Urinary bladder (tissue), 4 donors: Measurements from ENCODE around the gene ISCA2. TPM values are rescaled to one million over a fixed set of nuclear protein-coding genes. Genes with fewer than 3 reads are reported as not detected.

ENCODE experiments used
- DNase-seq: peaks from one replicate; pipeline ENCODE4 v3.0.0-alpha.2; 2015; ENCODE audit errors: extremely low spot score
- H3K27ac ChIP-seq: one replicate; pipeline ENCODE4 v1.5.1; 2013; ENCODE audit warnings: low read depth, mild to moderate bottlenecking, moderate library complexity
- H3K36me3 ChIP-seq: one replicate; pipeline ENCODE4 v1.6.1; 2013; ENCODE audit warnings: mild to moderate bottlenecking, moderate library complexity; ENCODE audit not compliant: insufficient read depth
- H3K4me1 ChIP-seq: one replicate; pipeline ENCODE4 v1.6.1; 2013; ENCODE audit warnings: mild to moderate bottlenecking, moderate library complexity; ENCODE audit not compliant: insufficient read depth
- H3K4me3 ChIP-seq: one replicate; pipeline ENCODE4 v1.5.1; 2013; ENCODE audit warnings: low read depth, low read length
- WGBS: extraction: QIAGEN DNeasy Blood & Tissue Kit; methylation state at CpG from one replicate; pipeline ENCODE4 v1.1.7; 2013; 5-methylcytosine and 5-hydroxymethylcytosine counted together
- polyA plus RNA-seq: library from polyadenylated mRNA; stranded (reverse); fragments of 200-250 nt; gene quantifications from one replicate; pipeline ENCODE4 v1.2.3, GENCODE V29; 2013
- total RNA-seq: library from RNA; depleted of rRNA; stranded (reverse); fragments of >200 nt; gene quantifications from one replicate; pipeline ENCODE4 v1.2.3, GENCODE V29; 2014
- donor health status: healthy with polysubstance abuse.
- donor health status: healthy.

ISCA2 gene
- total and polyA plus RNA-seq, 2 donors: 18.2 to 19.1 TPM

DNA sequence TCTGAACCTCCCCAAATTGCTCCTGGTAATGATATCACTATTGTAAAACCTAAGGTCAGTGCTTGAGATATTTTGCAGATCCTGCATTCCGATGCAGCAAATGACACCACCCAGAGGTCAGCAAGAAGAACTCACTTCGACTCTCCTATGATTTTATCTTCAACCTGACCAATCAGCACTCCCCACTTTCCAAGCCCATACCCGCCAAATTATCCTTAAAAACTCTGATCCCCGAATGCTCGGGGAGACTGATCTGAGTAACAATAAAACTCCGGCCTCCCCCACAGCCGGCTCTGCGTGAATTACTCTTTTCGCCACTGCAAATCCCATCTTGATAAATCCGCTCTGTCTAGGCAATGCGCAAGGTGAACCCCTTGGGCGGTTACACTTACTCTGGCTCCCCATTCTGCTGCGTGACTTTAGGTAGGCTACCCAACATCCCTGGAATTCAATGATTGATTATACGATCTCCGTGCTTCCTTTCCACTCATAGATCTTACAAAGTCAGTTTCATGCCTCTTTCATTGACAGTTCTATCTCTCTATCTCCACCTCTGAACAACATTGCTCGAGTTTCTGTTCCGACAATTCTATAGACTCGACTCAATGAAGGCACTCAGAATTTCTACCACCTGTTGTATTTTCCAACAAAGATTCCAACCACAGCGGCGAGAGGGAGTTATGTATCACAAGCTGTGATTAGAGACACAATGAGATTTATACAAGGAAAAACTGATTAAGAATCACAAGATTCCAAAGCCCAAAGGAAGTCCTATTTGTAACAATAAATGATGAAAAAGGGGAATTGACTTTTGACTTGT, 1.4 kb upstream of the ISCA2 start:
- H3K4me3 ChIP-seq: peak overlapping the region; percentile 86
- no peaks in the 10 kb centered on the region for H3K4me1 ChIP-seq
- no peak for DNase-seq
- H3K27ac ChIP-seq: no peak overlapping the region
- H3K36me3 ChIP-seq: no peaks in the 10 kb centered on the region
- 4% methylated on average over 20 of the region's 20 CpGs for WGBS

DNA sequence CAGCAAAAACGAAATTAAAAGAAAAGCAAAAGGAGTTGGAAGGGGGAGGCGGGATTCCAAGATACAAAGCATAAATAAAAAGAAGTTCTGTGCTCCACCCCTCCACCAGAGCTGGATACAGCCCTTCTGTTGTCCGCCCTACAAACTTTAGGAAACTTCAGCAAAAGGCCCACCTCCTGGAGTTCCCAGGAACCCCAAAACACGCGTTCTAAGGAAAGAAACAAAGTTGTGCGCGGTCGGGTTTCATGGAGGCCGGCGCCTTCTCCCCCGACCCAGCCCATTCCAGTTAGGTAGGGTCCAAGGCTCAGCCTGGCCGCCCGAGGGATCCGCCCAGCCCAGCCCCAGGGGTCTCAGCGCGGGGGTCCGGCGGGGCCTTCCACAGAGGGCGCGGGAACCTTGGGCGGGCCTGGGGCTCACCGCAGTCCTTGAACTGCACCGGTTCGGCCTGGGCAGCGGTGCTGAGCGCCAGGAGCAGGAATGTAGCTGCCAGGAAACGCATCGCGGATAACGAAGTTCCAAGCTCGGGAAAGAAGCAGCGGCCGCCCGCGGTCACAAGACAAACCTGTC, 706 bp upstream of the ISCA2 start, which contains the start of gene NPC2:
Gene NPC2 (minus strand): TSS at position 530 of the 567 bp plus-strand sequence. CDS start 31 bp downstream, at position 499.
- Histone ChIP-seq H3K36me3 (no peaks in the 10 kb centered on the region), H3K4me1 (no peaks in the 10 kb centered on the region), H3K4me3 (peak within 1 kb of the TSS; percentile 86), H3K27ac (peak within 1 kb of the TSS; percentile 97)
- DNase-seq: no peak
- whole genome bisulfite sequencing: under 1% methylated on average over 35 of the region's 35 CpGs

DNA sequence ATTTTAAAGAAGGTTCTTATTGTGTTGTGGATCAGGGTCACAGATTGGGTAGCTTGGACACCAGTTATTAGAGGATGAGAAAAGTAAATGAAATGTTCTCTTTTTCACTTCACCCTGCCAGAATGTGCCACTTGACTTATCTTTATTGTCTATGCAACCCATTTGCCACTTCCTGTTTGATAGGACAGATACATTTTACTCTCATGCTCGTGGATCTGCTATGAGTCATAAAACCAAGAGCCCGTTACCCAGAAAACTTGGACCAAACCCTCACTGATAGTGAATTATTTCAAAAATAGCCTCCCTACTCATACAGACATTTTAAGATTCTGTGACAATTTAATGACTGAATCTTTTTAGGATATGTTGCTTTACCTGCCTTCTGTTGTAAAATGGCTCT, 1.8 kb downstream of the ISCA2 start:
- WGBS: 50% methylated on average over 2 of the region's 2 CpGs
- H3K27ac ChIP-seq: no peak overlapping the region

DNA sequence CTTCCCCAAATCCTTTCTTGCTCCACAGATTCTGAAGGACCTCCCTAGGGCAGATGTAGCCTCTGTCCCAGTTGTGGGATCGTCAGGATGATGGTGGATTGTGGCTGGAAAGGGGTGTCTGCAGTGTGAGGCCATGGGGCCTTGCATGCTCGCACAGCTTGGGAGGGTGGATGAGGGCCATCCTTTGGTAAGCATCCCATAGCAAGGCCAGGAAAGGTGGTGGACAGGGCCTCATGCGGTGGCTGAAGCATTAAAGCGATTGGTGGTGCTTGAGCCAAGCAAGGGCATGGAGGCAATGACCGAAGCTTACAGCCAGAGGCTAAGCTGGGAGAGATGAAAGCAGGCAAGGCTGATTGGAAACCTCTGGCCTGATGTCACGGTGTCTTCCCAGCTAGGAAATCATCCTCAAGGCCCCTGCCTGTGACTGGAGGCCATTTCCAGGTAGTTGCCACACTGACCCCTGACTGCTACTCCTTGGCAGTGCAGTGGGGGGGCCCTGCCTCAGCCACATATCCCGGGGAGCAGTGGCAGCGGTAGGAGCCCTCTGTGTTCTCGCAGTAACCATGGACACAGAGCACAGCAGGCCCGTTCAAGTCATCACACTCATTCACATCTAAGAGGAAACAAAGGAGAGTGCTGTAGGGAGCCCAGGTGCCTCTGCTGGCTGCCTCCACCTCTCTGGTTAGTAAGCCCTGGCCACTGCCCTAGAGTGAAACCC, 7.0 kb downstream of the ISCA2 start:
- no peaks in the 10 kb centered on the region for H3K36me3 ChIP-seq
- no peak overlapping the region for H3K4me3 ChIP-seq
- no peak for DNase-seq
- no peak overlapping the region for H3K27ac ChIP-seq
- WGBS: 85% methylated on average over 10 of the region's 10 CpGs
- H3K4me1 ChIP-seq: no peaks in the 10 kb centered on the region

More for the DNA sequence above, 1.8 kb downstream of the ISCA2 start:
- Histone ChIP-seq H3K4me1 (no peaks in the 10 kb centered on the region), H3K4me3 (no peak overlapping the region), H3K36me3 (no peaks in the 10 kb centered on the region)
- no peak for DNase-seq

DNA sequence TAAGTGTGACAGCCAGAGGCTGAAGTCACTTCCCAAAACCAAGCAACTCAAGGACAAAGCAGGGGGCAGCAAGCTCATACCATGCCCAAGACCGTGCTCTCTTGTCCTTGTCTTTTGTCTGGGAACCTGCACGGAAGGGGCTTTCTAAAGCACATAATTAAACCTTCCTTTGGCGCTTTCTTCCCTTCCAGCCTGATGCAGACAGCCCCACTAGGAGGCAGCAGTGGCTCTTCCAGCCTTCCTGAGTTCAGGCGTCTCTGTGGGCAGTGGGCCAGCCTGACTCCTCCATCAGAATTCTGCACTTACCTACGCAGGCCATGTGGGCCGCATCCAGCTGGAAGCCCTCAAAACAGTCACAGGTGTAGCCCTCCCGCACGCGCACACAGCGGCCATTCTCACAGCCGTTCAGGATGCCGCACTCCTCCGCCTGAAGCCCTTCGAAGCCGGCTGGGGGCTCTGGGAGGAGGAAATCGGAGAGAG, 7.6 kb downstream of the ISCA2 start:
- 34% methylated on average over 16 of the region's 16 CpGs for WGBS
- Histone ChIP-seq H3K4me1 (no peaks in the 10 kb centered on the region), H3K36me3 (no peaks in the 10 kb centered on the region), H3K4me3 (no peak overlapping the region), H3K27ac (no peak overlapping the region)
- peak; percentile 57 for DNase-seq

DNA sequence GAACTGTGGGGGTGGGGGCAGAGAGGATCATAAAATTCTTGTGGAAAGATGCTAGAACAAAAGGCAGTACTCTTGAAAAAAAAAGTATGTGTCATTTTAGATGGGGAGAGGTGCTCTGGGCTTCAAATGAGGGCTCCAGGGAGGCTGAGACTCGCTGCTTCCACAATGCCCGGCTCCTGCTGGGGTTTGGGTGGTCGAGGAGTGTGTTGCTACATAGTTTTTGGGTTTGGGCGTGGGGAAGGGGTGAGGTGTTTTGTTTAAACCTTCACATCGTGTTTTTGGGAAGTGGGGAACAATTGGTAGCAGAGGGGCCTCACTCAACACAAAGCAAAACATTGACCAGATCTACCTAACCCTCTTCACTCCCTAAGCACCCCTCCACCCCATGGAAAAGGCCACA, 8.1 kb downstream of the ISCA2 start:
- DNase-seq: no peak
- Histone ChIP-seq H3K4me1 (no peaks in the 10 kb centered on the region), H3K4me3 (no peak overlapping the region), H3K36me3 (no peaks in the 10 kb centered on the region), H3K27ac (no peak overlapping the region)
- 63% methylated on average over 5 of the region's 5 CpGs for WGBS

DNA sequence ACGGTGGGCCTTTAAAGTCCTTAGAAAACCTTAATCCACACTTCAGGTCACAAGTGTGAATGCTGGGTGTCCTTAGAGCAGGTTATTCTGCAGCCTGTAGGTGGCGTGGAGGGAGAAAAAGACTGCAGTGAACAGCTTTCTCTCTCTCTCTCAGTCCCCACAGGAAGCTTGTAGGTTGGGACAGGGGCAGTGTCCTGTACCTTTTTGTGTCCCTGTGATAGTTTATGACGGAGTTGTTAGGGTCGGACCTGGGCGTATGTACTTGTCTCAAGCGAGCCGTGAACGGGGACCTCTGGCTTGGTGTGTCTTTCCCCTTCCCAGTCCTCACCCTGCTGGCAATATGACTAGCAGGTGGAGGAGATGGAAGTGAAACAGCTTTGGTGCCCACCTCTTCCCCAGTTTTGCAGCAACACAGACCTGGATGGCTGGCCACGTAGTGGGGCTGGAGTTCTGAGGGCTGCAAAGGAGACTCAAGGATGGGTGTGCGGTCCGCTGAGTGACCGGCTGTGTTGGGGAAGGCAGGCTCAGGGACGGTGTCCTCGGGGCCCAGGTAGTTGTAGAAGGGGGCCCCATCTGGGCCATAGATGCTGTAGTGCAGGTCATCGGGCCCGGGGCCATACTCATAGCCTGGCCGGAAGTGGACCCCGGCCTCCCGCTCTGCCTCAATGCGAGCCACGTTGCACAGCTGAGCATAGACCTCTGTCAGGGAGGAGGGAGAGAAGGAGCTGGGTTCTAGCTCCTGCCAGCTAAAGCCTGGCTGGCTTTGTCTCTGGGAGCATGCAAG, 8.9 kb downstream of the ISCA2 start:
- Histone ChIP-seq H3K4me3 (no peak overlapping the region), H3K4me1 (no peaks in the 10 kb centered on the region), H3K27ac (no peak overlapping the region), H3K36me3 (no peaks in the 10 kb centered on the region)
- 85% methylated on average over 21 of the region's 21 CpGs for whole genome bisulfite sequencing
- DNase-seq: no peak

DNA sequence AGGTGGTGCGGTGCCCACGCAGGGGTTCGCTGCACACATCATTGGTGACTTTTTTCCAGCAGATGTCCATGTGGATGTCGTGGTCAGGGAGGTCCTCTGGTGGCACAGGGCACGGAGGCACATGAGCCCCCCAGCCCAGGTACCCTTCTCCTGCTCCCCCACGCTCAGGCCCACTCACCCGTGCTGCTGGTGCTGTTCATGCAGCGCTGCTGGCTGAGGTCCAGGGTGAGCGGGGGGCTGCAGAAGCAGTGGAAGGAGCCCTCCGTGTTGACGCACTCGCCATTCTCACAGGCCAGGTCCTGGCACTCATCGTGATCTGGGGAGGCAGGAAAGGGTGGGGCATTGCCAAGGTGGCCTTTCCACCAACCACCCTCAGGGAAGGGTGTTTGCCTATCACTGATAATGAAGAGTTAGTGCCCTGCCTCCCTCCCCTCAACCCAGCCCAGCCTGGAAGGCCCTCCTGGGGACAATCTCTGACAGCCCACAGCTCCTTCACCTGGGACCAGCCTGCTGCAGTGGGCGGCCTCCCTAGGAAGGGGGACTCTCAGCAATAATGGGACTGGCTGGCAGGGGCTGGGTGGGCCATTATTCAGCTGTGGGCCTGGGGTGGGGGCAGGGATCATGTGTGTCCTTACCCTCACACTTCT, 9.8 kb downstream of the ISCA2 start:
- WGBS: 87% methylated on average over 14 of the region's 14 CpGs
- no peaks in the 10 kb centered on the region for H3K4me1 ChIP-seq
- no peak overlapping the region for H3K27ac ChIP-seq
- H3K36me3 ChIP-seq: no peaks in the 10 kb centered on the region
- no peak for DNase-seq
- no peak overlapping the region for H3K4me3 ChIP-seq

DNA sequence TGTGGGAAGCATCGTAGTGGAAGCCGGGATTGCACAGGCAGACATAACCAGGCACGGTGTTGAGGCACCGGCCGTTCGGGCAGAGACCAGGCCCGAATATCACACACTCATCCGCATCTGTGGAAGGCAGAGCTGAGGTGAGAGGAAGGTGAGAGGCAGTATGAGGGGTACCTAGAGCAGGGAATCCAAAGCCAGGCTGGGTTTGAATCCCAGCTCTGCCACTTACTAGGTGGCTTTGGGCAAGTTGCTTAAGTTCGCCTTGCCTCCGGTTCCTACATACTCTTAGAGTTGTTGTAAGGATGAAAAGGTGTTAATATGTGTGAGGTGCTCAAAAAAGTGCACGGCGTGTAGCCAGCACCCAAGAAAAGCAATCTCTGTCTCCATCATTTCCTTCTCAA, 10.4 kb downstream of the ISCA2 start:
- Histone ChIP-seq H3K4me3 (no peak overlapping the region), H3K36me3 (no peaks in the 10 kb centered on the region), H3K27ac (no peak overlapping the region), H3K4me1 (no peaks in the 10 kb centered on the region)
- DNase-seq: no peak
- WGBS: 94% methylated on average over 12 of the region's 12 CpGs

DNA sequence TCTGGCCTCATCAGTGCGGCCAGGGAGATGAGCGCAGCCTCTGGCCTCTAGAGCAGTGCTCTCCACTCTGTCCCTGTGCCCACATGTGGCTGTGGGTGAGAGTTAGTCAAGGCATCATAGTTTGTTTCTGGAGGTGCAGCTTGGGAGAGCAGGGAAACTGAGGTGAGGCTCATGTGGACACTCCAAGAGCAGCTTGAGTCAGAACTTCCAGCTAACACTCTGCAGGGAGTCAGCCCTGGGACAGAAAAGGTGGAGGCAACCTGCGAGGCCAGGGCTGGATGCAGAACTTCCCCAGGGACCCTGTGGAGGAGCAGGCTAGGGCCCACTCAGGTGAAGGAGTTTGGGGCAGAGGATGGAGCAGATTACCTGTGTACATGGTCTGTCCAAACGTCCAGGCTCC, 10.8 kb downstream of the ISCA2 start:
- DNase-seq: no peak
- WGBS: 89% methylated on average over 4 of the region's 4 CpGs
- Histone ChIP-seq H3K4me1 (no peaks in the 10 kb centered on the region), H3K36me3 (no peaks in the 10 kb centered on the region), H3K4me3 (no peak overlapping the region), H3K27ac (no peak overlapping the region)

DNA sequence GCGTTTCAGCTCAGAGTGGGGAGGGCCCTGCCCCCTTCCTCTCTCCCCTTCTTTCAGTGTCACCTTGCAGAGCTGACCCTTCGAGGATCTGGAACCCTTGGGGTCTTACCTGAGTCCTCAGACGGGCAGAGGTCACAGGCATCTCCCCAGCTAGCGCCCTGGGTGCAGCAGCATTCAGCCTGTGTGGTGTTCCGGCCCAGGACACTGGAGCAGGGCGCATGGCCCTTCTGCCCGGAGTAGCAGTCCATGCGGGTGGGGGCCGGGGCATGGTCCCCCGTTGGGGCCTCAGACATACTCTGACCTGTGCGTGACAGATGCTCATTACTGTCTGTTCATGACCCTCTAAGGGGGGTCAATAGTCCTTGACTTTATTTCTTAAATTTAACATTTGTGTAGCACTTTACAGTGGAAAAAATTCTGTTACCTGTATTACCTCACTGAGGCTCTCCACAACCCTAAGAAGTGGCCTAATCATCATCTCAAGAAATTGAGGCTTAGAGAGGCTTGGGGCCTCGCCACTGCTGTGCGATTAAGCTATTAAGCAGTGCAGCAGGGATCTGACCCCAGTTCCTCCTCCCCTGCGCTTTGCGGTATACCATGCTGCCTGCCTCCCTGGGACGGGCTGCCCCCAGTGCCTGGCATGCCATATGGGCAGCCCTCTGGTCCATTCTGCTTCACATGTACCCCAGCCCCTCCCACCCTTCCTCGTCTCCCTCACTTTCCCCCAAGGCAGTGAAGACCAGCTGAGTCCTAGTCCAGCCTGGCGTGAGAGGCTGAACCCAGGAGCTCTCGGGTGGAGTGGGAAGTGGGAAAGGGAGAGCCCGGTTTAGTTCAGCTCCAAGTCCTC, 11.5 kb downstream of the ISCA2 start:
- H3K27ac ChIP-seq: no peak overlapping the region
- 89% methylated on average over 20 of the region's 20 CpGs for WGBS
- no peaks in the 10 kb centered on the region for H3K36me3 ChIP-seq

DNA sequence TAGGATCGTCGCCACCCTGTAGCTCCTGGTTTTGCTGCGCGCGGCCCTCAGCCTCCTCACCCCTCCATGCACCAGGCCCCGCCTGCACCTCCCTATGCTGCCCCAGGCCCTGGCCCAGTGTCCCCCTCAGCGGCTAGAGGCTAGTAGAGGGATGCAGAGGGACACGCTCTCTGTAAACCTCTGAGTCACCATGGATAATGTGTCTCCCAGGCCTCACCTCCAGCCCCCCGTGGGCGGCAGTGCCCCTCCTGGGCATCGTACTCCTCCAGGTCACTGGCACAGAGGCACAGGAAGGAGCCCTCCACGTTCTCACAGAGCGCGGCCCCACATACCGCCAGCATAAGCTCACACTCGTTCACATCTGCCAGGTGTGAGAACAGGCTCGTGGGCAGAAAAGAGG, 12.3 kb downstream of the ISCA2 start:
- no peak overlapping the region for H3K4me3 ChIP-seq
- no peaks in the 10 kb centered on the region for H3K4me1 ChIP-seq
- 87% methylated on average over 17 of the region's 17 CpGs for WGBS
- DNase-seq: no peak
- H3K27ac ChIP-seq: no peak overlapping the region
- H3K36me3 ChIP-seq: no peaks in the 10 kb centered on the region

More for the DNA sequence above, 11.5 kb downstream of the ISCA2 start:
- Histone ChIP-seq H3K4me3 (no peak overlapping the region), H3K4me1 (no peaks in the 10 kb centered on the region)
- DNase-seq: no peak
